ENCODE results near the gene MDH2.
"Not testable (repeated sequence)": the region's sequence is repeated elsewhere in the genome, so short reads cannot be mapped to it uniquely, and the experiment has no call there.

Gene MDH2

DNA sequence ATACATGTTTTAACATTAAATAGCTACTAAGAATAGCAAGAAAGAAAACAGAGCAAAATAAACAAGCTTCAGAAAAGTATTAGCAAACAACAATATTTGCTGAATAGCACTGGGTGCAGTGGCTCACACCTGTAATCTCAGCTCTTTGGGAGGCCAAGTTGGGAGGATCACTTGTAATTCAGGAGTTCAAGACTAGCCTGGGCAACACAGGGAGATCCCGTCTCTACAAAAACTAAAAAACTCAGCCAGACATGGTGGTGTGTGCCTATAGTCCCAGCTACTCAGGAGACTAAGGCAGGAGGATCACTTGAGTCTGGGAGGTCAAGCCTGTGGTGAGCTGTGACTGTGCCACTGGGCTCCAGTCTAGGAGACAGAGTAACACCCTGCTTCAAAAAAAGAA lies 66.8 kb downstream of the MDH2 start:
- DNase-seq, result not testable (repeated sequence)

Measured in activated CD4-positive, alpha-beta T cell treated with anti-CD3 and anti-CD28 coated beads, Interleukin-2, Interleukin-6, amounts not matched to agents 100 ng/mL and 50 ng/mL, durations not matched to agents 16 hours and 8 hours (primary cell).